ENCODE results near the gene PFKFB1.

- TF ChIP-seq CTCF (CRISPR knock-in tag; IDR thresholded peaks at IDR 0.05): no peak
- no peak for TF ChIP-seq SP1 (IDR thresholded peaks at IDR 0.05)
- TF ChIP-seq SP1 (CRISPR knock-in tag; IDR thresholded peaks at IDR 0.05): no peak
- no peak for TF ChIP-seq ESRRA (CRISPR knock-in tag; IDR thresholded peaks at IDR 0.05; ENCODE audit: low read depth)
- TF ChIP-seq, protein P1, sequence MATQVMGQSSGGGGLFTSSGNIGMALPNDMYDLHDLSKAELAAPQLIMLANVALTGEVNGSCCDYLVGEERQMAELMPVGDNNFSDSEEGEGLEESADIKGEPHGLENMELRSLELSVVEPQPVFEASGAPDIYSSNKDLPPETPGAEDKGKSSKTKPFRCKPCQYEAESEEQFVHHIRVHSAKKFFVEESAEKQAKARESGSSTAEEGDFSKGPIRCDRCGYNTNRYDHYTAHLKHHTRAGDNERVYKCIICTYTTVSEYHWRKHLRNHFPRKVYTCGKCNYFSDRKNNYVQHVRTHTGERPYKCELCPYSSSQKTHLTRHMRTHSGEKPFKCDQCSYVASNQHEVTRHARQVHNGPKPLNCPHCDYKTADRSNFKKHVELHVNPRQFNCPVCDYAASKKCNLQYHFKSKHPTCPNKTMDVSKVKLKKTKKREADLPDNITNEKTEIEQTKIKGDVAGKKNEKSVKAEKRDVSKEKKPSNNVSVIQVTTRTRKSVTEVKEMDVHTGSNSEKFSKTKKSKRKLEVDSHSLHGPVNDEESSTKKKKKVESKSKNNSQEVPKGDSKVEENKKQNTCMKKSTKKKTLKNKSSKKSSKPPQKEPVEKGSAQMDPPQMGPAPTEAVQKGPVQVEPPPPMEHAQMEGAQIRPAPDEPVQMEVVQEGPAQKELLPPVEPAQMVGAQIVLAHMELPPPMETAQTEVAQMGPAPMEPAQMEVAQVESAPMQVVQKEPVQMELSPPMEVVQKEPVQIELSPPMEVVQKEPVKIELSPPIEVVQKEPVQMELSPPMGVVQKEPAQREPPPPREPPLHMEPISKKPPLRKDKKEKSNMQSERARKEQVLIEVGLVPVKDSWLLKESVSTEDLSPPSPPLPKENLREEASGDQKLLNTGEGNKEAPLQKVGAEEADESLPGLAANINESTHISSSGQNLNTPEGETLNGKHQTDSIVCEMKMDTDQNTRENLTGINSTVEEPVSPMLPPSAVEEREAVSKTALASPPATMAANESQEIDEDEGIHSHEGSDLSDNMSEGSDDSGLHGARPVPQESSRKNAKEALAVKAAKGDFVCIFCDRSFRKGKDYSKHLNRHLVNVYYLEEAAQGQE (IDR thresholded peaks at IDR 0.05; ENCODE audit: borderline replicate concordance in 1 of 2, low read depth in 1 of 2, low read length in 2 of 2): no peak
- no peak for TF ChIP-seq ZNF12 (CRISPR knock-in tag; IDR thresholded peaks at IDR 0.05)
- no peak for TF ChIP-seq CCAR2 (optimal IDR thresholded peaks at IDR 0.05; ENCODE audit: low read depth, low read length)
- no peak for TF ChIP-seq ZNF24 (IDR thresholded peaks at IDR 0.05)
- TF ChIP-seq POLR2G (IDR thresholded peaks at IDR 0.05; ENCODE audit: low read depth, low read length): no peak
- TF ChIP-seq RAD21 (CRISPR knock-in tag; IDR thresholded peaks at IDR 0.05): no peak
- TF ChIP-seq ZFP1 (CRISPR knock-in tag; IDR thresholded peaks at IDR 0.05): no peak
- TF ChIP-seq ZNF781 (CRISPR knock-in tag; IDR thresholded peaks at IDR 0.05; ENCODE audit: borderline replicate concordance, not compliant biosample characterization): no peak
- no peak for TF ChIP-seq ZNF263 (CRISPR knock-in tag; IDR thresholded peaks at IDR 0.05)
These were observed 32.2 kb downstream of the PFKFB1 start for GRCh38 chrX:54961750-54962149.

Data from HepG2 (cell line).